Measurements from ENCODE around the gene KIF7.
"Not testable (repeated sequence)": the region's sequence is repeated elsewhere in the genome, so short reads cannot be mapped to it uniquely, and the experiment has no call there.

The KIF7 gene

GRCh38 chr15:89587955-89588354, 67.3 kb downstream of the KIF7 start:
- H3K4me1 ChIP-seq (ENCODE audit: insufficient read depth, low read length) = no peaks in the 10 kb centered on the region
- no peaks in the 10 kb centered on the region for H3K9me3 ChIP-seq (ENCODE audit: control insufficient read depth, insufficient read depth, low read length)
- H3K36me3 ChIP-seq (ENCODE audit: insufficient read depth, low read length) = peaks cover 30% of the 10 kb centered on the region
- no peak overlapping the region for H3K9ac ChIP-seq (ENCODE audit: low read depth, low read length)

GRCh38 chr15:89586651-89587050, 68.6 kb downstream of the KIF7 start:
- Histone ChIP-seq H3K9ac (ENCODE audit: low read depth, low read length) (no peak overlapping the region), H3K9me3 (ENCODE audit: control insufficient read depth, insufficient read depth, low read length) (no peaks in the 10 kb centered on the region), H3K4me1 (ENCODE audit: insufficient read depth, low read length) (peaks cover 1% of the 10 kb centered on the region; the same call in 1 of the 2 replicates), H3K36me3 (ENCODE audit: insufficient read depth, low read length) (peaks cover 36% of the 10 kb centered on the region)

GRCh38 chr15:89580747-89581146, 74.5 kb downstream of the KIF7 start:
- not testable (repeated sequence) for H3K9me3 ChIP-seq (ENCODE audit: control insufficient read depth, insufficient read depth, low read length); H3K4me1 ChIP-seq (ENCODE audit: insufficient read depth, low read length); H3K9ac ChIP-seq (ENCODE audit: low read depth, low read length)
- peaks cover 30% of the 10 kb centered on the region for H3K36me3 ChIP-seq (ENCODE audit: insufficient read depth, low read length)

- Histone ChIP-seq H3K9ac (ENCODE audit: low read depth, low read length) (peak overlapping the region; percentile 35; the same call in 1 of the 2 replicates), H3K36me3 (ENCODE audit: insufficient read depth, low read length) (peaks cover 24% of the 10 kb centered on the region), H3K9me3 (ENCODE audit: control insufficient read depth, insufficient read depth, low read length) (no peaks in the 10 kb centered on the region), H3K4me1 (ENCODE audit: insufficient read depth, low read length) (peaks cover 8% of the 10 kb centered on the region; the same call in 1 of the 2 replicates)
Measured at GRCh38 chr15:89578146-89578545, 77.1 kb downstream of the KIF7 start.
